SKM-1 treated with dmso at 0.1 percent for 144 hours (cell line): ENCODE data around the gene NACC1.

Experiments
- DNase-seq: peaks from one replicate; lab custom pipeline; 2025; ENCODE audit not compliant: unreplicated experiment; lab: John Stamatoyannopoulos, UW

NACC1 gene

GRCh38 chr19:13118424-13119193 is 545 bp downstream of the NACC1 start:
- no peak for DNase-seq

GRCh38 chr19:13119627-13120026 is 1.6 kb downstream of the NACC1 start:
- no peak for DNase-seq

DNA sequence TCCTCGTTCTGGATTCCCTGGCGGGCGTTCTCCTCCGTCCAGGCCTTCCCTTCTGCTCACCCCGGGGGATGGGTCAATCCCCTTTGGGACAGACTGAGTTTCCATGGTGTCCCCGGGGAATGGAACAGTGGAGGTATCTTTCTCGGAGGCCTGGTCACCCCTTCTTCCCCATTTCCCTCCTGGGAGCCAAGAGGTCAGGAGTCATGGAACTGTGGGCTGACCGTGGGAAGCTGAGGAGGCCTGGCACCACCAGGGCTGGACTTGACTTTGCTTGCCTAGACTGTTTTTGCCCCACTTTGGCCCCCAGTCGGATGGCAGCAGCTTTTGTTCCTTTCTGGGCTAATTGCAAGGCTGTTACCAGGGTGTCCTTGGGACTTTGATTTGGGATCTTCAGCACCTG is 2.0 kb downstream of the NACC1 start:
- DNase-seq: no peak

DNA sequence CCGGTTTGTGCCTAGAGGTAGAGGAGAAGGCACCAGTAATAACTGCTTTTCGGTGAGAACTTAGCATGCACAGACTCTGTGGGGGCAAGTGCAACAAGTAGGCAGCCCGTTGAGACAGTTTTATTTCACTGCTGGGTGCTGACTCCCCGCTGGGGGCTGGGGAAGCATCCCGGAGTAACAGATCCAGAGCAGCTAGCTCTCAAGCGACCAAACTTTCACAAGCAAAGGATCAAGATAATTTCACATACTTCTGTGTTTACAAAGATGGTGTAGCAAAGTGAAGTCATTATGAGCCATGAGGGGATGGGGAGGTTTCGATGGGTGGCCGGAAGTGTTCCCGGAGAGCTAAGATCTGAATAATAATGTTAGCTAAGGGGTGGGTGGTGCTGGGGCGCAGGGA is 2.8 kb downstream of the NACC1 start:
- no peak for DNase-seq

DNA sequence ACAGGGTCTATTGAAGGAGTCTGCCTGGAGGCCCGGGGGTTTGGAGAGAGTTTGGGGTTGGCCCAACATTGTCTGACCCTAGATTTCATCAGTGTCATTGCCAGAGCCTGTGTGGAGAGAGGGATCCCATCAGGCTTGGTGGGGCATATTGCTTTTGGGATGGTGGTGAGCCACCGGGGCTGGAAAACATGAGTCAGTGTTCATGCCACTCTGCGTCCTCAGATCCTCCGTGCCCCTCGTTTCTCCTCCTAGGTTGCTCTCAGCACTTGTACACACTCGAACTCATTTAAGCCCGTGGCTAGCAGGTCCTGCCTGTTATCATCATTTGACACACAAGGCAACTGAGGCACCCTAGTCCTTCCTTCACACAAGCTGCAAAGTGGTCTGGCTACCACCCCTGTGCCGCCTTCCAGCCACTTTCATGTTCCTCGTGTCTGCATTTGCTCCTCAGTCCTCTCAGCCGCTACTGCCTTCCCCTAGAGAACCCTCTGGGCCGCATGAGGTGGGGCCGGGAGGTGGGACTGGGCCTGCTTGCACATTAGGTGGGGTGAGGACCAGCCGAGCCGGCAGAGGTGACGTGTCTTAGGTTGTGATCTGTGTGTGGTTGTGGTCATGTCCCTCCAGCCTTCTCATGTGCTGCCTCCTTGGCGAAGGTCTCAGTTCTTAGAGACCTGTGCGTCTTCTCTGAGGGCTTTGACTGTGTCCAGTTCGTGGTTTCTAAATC is 3.6 kb downstream of the NACC1 start:
- no peak for DNase-seq

DNA sequence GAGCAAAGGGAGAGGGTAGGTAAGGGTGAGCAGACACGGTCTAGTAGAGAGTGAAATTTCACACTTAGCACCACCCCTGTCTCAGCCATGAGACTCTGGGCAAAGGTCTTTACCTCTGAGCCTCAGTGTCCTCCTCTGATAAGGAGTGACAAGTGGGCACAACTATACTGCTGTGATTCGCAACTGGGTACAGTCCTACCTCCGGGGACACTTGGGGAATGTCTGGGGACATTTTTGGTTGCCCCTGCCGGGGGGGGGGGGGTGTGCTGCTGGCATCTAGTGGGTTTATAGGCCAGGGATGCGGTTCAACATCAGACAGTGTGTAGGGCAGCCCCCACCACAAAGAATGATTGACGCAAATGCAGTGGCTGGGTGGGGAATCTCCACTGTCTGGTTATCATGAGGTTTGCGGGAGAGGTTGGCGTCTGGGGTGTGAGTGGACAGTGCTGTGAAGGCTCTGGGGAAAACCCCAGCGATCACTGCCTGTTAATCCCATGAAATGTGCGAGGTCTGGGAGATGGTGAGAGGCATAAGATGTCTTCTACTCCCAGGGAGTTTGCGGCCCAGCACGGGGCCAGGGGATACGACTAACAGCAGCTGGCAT is 4.3 kb downstream of the NACC1 start:
- DNase-seq: no peak

- DNase-seq: no peak
Measured at GRCh38 chr19:13122980-13123957, 5.2 kb downstream of the NACC1 start.

DNA sequence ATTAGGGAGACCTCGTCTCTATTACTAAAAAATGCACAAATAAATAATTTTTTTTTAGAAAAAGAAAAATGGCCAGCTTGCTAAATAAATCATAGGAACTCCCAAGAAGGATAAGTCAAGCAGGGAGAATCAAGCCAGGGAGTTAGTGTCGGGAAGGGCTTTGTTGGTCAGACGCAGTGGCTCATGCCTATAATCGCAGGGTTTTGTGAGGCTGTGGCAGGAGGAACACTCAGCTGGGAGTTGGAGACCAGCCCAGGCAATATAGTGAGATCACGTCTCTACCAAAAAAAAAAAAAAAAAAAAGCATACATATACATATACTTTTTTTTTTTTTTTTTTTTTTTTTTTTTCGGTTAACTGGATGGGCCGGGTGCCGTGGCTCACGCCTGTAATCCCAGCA is 9.0 kb downstream of the NACC1 start:
- DNase-seq: no peak

- DNase-seq: no peak
Measured at GRCh38 chr19:13127811-13128575, 9.9 kb downstream of the NACC1 start.

DNA sequence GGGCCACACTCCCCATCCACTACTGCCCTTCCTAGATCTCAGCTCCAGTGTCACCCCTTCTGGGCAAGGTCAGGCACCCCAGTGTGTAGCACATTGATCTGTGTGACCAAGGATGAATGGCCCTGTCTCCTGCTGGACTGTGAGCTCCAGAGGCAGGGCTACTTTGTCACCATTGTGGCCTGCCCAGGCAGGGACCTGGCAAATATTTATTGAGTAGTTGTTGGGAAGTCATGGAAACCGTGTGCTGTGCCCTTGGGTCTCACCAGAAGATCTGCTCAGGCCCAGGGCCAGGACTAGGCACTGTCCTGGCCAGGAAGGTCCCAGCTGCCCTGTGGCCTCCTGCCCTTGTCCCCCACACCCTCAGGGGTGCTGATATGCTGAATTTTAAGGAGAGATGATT is 10.5 kb downstream of the NACC1 start:
- no peak for DNase-seq

GRCh38 chr19:13129384-13129783 is 11.3 kb downstream of the NACC1 start:
- DNase-seq: no peak

DNA sequence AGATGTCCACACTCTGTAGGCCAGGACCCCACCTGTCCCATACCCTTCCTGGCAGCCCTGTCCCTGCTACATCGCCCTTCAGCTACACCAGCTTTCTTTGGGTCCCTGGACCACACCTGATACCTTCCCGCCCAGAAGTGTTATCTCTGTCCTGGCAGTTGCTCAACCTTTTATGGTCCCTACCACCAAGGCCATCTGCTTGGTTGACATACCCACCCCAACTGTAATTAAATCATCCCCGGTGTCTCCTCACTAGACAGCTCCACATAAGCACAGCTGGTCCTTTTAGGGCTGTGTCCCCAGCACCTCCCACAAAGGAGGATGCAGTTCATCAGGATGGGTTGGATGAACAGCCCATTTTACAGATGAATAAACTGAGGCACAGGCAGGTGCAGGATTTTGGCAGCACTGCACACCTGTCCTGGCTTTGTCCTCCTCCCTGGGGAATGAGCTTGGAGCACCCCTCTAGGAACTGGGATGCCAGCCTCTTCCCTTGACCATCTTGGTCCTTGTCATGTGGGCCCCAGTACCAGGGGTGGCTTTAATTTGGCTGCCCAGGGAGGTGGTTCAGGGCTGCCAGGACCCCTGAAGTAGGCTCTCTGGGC is 12.9 kb downstream of the NACC1 start:
- no peak for DNase-seq

- no peak for DNase-seq
Measured at GRCh38 chr19:13132471-13133180, 14.6 kb downstream of the NACC1 start.

DNA sequence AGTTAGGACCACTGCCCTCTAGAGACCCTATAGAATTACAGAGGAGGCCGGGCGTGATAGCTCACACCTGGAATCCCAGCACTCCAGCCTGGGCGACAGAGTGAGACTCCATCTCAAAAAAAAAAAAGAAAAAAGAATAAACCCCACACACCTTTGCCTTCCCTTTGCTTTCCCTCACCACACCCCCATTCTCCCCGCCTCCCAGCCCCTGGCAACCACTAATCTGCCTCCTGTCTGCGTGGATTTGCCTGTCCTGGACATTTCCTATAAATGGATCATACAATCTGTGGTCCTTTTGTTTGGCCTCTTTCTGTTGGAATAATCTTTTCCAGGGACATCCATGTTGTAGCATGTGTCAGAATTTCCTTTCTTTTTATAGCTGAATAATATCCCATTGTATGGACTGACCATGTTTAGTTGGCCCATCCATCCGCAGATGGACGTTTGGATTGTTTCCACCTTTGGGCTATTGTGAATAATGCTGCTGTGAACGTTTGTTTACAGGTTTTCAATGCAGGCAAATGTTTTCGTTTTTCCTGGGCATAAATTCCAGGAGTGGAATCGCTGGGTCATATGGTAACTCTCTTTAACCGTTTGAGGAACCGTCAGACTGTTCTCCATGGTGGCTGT is 15.3 kb downstream of the NACC1 start:
- DNase-seq: no peak

DNA sequence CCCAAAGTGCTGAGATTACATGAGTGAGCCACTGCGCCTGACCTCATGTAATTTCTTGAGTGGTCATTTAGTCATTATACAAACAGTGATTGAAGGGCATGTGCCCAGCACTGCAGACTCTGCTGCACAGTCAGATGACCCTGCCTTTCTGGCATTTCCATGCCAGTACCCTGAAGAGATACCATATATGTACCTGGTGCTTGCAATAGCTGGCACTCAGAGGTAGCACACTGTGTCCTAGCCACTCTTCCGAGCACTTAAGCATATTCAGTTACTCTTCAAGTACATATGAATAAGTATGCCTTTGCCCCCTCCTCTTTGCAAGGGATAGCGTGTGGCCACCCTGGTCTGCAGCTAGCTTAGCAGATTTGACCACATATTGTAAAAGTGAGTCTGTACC is 16.6 kb downstream of the NACC1 start:
- DNase-seq: no peak

DNA sequence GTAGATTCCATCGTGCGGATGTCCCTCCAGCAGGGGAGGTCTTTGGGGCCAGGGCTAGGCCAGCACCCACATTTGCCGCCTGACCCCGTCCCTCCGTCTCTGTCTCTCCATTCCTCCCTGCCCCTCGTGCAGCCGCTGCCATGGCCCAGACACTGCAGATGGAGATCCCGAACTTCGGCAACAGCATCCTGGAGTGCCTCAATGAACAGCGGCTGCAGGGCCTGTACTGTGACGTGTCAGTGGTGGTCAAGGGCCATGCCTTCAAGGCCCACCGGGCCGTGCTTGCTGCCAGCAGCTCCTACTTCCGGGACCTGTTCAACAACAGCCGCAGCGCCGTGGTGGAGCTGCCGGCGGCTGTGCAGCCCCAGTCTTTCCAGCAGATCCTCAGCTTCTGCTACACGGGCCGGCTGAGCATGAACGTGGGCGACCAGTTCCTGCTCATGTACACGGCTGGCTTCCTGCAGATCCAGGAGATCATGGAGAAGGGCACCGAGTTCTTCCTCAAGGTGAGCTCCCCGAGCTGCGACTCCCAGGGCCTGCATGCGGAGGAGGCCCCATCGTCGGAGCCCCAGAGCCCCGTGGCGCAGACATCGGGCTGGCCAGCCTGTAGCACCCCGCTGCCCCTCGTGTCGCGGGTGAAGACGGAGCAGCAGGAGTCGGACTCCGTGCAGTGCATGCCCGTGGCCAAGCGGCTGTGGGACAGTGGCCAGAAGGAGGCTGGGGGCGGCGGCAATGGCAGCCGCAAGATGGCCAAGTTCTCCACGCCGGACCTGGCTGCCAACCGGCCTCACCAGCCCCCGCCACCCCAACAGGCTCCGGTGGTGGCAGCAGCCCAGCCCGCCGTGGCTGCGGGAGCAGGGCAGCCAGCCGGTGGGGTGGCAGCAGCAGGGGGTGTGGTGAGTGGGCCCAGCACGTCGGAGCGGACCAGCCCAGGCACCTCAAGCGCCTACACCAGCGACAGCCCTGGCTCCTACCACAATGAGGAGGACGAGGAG is 17.3 kb downstream of the NACC1 start:
- DNase-seq: no peak

DNA sequence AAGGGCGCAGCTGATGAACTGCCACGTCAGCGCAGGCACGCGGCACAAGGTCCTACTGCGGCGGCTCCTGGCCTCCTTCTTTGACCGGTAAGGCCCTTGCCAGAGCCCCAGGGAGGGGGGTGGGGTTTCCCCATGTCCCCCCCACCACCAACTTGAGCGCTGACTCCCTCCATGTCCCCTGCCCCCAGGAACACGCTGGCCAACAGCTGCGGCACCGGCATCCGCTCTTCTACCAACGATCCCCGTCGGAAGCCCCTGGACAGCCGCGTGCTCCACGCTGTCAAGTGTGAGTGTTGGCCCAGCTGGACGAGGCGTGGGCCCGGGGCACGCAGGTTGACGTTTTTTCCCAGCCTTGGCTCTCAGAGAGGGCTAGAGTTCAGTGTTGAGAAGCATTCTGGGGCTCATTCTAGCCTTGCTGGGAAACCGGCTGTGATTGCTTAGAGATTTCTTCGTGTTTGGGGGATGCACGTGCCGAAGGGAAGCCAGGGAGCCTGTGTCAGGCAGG is 19.3 kb downstream of the NACC1 start:
- DNase-seq: no peak
